Calu3 (cell line): Measurements from ENCODE around the gene USH1G. TPM values are rescaled to one million over a fixed set of nuclear protein-coding genes. Genes with fewer than 3 reads are reported as not detected.

Experiments used
- BruUV-seq: library from RNA; stranded (reverse); fragments of 400-500 nt; replicated peaks from 2 replicates; lab custom pipeline; 2021; lab: Mats Ljungman, UMichigan
- CTCF ChIA-PET: fragments of 300-600 bp; sonication (Branson Sonifier 250); formaldehyde crosslinking; loops from one replicate; lab custom pipeline; 2022; ENCODE audit warnings: antibody characterized with exemption; lab: Charles Lee
- DNase-seq: peaks from one replicate; pipeline ENCODE4 v3.0.0; 2022
- H3K27ac Mint-ChIP-seq: one replicate; pipeline ENCODE4 v1.8.0; 2022; ENCODE audit warnings: mixed read lengths; ENCODE audit not compliant: unreplicated experiment
- H3K27me3 Mint-ChIP-seq: one replicate; pipeline ENCODE4 v1.8.0; 2022; ENCODE audit warnings: mixed read lengths; ENCODE audit not compliant: unreplicated experiment
- H3K36me3 Mint-ChIP-seq: one replicate; pipeline ENCODE4 v1.8.0; 2022; ENCODE audit warnings: mild to moderate bottlenecking, moderate library complexity, mixed read lengths; ENCODE audit not compliant: insufficient read depth, unreplicated experiment
- H3K4me1 Mint-ChIP-seq: one replicate; pipeline ENCODE4 v1.8.0; 2022; ENCODE audit warnings: mild to moderate bottlenecking, low read depth, mixed read lengths; ENCODE audit not compliant: unreplicated experiment
- H3K4me3 Mint-ChIP-seq: one replicate; pipeline ENCODE4 v1.8.0; 2022; ENCODE audit warnings: mild to moderate bottlenecking, low read depth, moderate library complexity, mixed read lengths; ENCODE audit not compliant: unreplicated experiment
- H3K9me3 Mint-ChIP-seq: one replicate; pipeline ENCODE4 v1.8.0; 2022; ENCODE audit warnings: low read depth, mixed read lengths; ENCODE audit not compliant: unreplicated experiment
- CTCF ChIP-seq: fragments of 200-600 bp; IDR thresholded peaks from one replicate; pipeline ENCODE4 v1.8.0; 2022; ENCODE audit warnings: antibody characterized with exemption; ENCODE audit not compliant: unreplicated experiment
- intact Hi-C: fragments of 100-400 bp; cut with micrococcal nuclease; formaldehyde crosslinking; loops from one replicate; pipeline ENCODE4 v1.10.0; 2022; ENCODE audit not compliant: unreplicated experiment
- total RNA-seq: library from RNA; stranded (reverse); gene quantifications from 2 replicates; pipeline ENCODE4 v1.2.3, GENCODE V29; 2022

USH1G gene
- total RNA-seq, 1 experiment from 2014 or later, result not detected

GRCh38 chr17:74945543-74945942 lies 22.5 kb upstream of the USH1G start:
- CTCF ChIA-PET, result no interaction called here
- H3K9me3 Mint-ChIP-seq, result no peaks in the 10 kb centered on the region
- no peak overlapping the region for H3K27ac Mint-ChIP-seq
- BruUV-seq, result no TSS peak
- no peaks in the 10 kb centered on the region for H3K4me1 Mint-ChIP-seq
- H3K27me3 Mint-ChIP-seq, result peaks cover 65% of the 10 kb centered on the region
- H3K4me3 Mint-ChIP-seq, result no peak overlapping the region
- peaks cover 15% of the 10 kb centered on the region for H3K36me3 Mint-ChIP-seq
- intact Hi-C loops, result no loop called here
- no peak for DNase-seq
- TF ChIP-seq CTCF, result no peak

- no peak for TF ChIP-seq CTCF
- no peaks in the 10 kb centered on the region for H3K4me1 Mint-ChIP-seq
- peaks cover 7% of the 10 kb centered on the region for H3K36me3 Mint-ChIP-seq
- no peak overlapping the region for H3K4me3 Mint-ChIP-seq
- CTCF ChIA-PET, result interaction anchor here (0.5 kb wide), 1 partner anchor 965 kb away, joined by 3 read pairs; no protein-coding TSS in a partner anchor
- intact Hi-C loops, result no loop called here
- no peak overlapping the region for H3K27ac Mint-ChIP-seq
- BruUV-seq, result no TSS peak
- peak; percentile 43 for DNase-seq
- H3K9me3 Mint-ChIP-seq, result no peaks in the 10 kb centered on the region
- H3K27me3 Mint-ChIP-seq, result peaks cover 81% of the 10 kb centered on the region
Observed at GRCh38 chr17:74943808-74944522, 20.9 kb upstream of the USH1G start.

GRCh38 chr17:74941128-74941725 lies 18.2 kb upstream of the USH1G start:
- no peak for TF ChIP-seq CTCF
- H3K4me3 Mint-ChIP-seq, result no peak overlapping the region
- H3K27me3 Mint-ChIP-seq, result peaks cover 95% of the 10 kb centered on the region
- no peak overlapping the region for H3K27ac Mint-ChIP-seq
- no TSS peak for BruUV-seq
- intact Hi-C loops, result no loop called here
- no peaks in the 10 kb centered on the region for H3K9me3 Mint-ChIP-seq
- DNase-seq, result no peak
- H3K36me3 Mint-ChIP-seq, result no peaks in the 10 kb centered on the region
- H3K4me1 Mint-ChIP-seq, result no peaks in the 10 kb centered on the region
- CTCF ChIA-PET, result no interaction called here

GRCh38 chr17:74939534-74939933 lies 16.5 kb upstream of the USH1G start:
- no peak for TF ChIP-seq CTCF
- H3K27ac Mint-ChIP-seq, result no peak overlapping the region
- DNase-seq, result no peak
- no peaks in the 10 kb centered on the region for H3K9me3 Mint-ChIP-seq
- CTCF ChIA-PET, result no interaction called here
- H3K4me1 Mint-ChIP-seq, result no peaks in the 10 kb centered on the region
- H3K36me3 Mint-ChIP-seq, result no peaks in the 10 kb centered on the region
- intact Hi-C loops, result no loop called here
- H3K4me3 Mint-ChIP-seq, result no peak overlapping the region
- H3K27me3 Mint-ChIP-seq, result peaks cover 95% of the 10 kb centered on the region
- BruUV-seq, result no TSS peak
